ENCODE data around the gene ZPLD1.

DNA sequence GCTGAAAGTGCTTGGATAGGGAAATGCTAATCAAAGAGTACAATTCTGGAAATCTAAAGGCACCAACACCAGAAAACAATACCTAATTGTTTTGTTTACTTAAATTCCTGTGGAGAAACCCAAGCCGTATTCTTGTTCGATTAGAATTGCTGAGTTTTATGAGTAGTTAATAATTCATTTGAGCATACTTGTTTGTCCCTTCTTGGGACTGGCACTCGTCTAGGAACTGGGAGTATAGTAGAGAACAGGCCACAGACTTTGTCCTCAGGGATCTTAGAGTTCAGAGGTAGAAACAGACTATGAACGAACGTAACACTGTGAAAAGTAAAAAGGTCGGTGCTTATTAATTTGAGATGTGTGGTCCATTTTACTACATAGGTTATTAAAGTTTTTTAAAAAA lies 39.4 kb downstream of the ZPLD1 start:
- TF ChIP-seq, protein P1, sequence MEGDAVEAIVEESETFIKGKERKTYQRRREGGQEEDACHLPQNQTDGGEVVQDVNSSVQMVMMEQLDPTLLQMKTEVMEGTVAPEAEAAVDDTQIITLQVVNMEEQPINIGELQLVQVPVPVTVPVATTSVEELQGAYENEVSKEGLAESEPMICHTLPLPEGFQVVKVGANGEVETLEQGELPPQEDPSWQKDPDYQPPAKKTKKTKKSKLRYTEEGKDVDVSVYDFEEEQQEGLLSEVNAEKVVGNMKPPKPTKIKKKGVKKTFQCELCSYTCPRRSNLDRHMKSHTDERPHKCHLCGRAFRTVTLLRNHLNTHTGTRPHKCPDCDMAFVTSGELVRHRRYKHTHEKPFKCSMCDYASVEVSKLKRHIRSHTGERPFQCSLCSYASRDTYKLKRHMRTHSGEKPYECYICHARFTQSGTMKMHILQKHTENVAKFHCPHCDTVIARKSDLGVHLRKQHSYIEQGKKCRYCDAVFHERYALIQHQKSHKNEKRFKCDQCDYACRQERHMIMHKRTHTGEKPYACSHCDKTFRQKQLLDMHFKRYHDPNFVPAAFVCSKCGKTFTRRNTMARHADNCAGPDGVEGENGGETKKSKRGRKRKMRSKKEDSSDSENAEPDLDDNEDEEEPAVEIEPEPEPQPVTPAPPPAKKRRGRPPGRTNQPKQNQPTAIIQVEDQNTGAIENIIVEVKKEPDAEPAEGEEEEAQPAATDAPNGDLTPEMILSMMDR (IDR thresholded peaks at IDR 0.05): no peak
- TF ChIP-seq POLR2AphosphoS5 (IDR thresholded peaks at IDR 0.05; ENCODE audit: low read depth, low read length) (no peak), TCF7L2 (IDR thresholded peaks at IDR 0.05; ENCODE audit: low read depth, low read length) (no peak)

Measured in Panc1 (cell line).